A549 treated with ZK216348 at 1 μM for 4 hours (cell line): ENCODE results near the gene DIPK2A. TPM values are rescaled to one million over a fixed set of nuclear protein-coding genes. Genes with fewer than 3 reads are reported as not detected.

Experiments used
- total RNA-seq: library from RNA; stranded (reverse); fragments of 200-300 nt; extraction: Qiagen RNA extraction; gene quantifications from 5 replicates; pipeline ENCODE4 v1.2.3, GENCODE V29; 2022; ENCODE audit warnings: low read depth

Gene DIPK2A
- total RNA-seq, result 3.8 to 7.7 TPM (median 6.5 TPM) in 5 replicates

GRCh38 chr3:143971359-143972154 lies at the start of gene DIPK2A:
Gene DIPK2A (plus strand): TSS chr3:143971823. CDS start chr3:143972333, 510 bp downstream.

Other genes starting within 250 kb of the DIPK2A start
- 0.11 to 0.39 TPM (median 0.27 TPM) in 4 of 5 replicates, not detected in the other for gene SLC9A9, start 123.4 kb upstream of the DIPK2A start, total RNA-seq